NT2/D1 (cell line): ENCODE results near the gene CIAO2B.

ENCODE experiments used
- SUZ12 ChIP-seq: IDR thresholded peaks from 2 replicates; pipeline ENCODE4 v1.6.1; 2011; ENCODE audit not compliant: insufficient read length, insufficient read depth; ENCODE audit errors: extremely low read depth
- YY1 ChIP-seq: IDR thresholded peaks from 2 replicates; pipeline ENCODE4 v1.6.1; 2011; ENCODE audit not compliant: insufficient read length, insufficient read depth
- ZNF274 ChIP-seq: IDR thresholded peaks from 2 replicates; pipeline ENCODE4 v1.6.1; 2011; ENCODE audit warnings: mild to moderate bottlenecking, low read depth, low read length

DNA sequence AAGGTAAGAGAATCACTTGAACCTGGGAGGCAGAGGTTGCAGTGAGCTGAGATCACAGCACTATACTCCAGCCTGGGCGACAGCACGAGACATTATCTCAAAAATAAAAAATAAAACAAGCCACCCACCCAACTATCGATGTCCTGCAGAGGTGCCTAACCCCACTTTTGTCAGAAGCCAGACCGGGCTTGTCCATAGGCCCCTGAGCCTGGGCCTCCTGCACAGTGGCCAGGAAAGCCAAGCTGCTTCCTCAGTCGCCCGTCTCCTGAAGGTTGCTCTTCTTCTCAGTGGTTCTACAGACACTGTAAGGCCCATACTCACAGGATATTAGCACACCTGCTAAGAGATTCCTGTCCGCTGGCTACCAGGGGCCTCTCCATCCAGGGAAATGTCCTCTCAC is 12.3 kb upstream of the CIAO2B start:
- TF ChIP-seq YY1 (no peak), ZNF274 (no peak), SUZ12 (no peak)
